Activated naive CD4-positive, alpha-beta T cell treated with Interleukin-2 at 50 U/mL for 16 hours (primary cell): ENCODE results near the gene SF3A2.

ENCODE experiments used
- DNase-seq: peaks from one replicate; pipeline ENCODE4 v3.0.0-alpha.2; 2020

Gene SF3A2

DNA sequence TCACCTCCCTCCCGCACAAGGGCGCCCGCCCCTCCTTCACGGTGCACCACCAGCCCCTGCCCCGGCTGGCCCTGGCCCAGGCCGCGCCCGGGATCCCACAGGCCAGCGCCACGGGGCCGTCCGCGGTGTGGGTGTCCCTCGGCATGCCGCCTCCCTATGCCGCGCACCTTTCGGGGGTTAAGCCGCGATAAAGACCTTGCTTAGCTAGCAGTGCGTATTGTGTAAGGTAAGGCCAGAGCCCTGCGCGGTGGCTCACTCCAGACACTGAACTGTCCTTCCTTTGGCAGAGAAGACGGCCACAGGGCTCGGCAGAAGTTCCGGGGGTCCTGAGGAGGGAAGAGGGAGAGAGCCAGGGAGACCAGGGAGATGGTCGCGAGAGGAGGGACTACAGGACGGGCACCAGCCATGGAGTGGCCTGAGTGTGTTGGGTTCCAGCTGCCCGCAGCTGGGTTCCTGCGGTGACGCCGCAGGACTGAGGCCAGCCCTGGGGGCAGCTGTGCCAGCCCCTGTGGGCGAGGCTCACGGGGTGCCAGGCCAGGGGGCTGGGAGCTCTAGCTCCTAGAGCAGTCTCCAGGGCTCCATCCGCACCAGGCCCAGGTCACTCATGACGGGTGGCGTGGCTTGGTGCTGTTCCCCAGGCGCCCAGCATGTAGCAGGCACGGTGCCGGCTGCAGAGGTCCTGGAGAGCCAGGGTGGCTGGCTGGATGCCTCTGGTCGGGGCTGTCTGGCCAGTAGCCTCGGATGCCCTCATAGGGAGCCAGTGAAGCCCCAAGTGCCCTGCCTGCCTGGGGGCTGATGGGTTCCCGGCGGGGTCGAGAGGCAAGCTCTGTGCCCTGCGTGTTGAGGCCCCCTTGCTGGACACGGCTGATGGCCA is 8.2 kb upstream of the SF3A2 start:
- no peak for DNase-seq

DNA sequence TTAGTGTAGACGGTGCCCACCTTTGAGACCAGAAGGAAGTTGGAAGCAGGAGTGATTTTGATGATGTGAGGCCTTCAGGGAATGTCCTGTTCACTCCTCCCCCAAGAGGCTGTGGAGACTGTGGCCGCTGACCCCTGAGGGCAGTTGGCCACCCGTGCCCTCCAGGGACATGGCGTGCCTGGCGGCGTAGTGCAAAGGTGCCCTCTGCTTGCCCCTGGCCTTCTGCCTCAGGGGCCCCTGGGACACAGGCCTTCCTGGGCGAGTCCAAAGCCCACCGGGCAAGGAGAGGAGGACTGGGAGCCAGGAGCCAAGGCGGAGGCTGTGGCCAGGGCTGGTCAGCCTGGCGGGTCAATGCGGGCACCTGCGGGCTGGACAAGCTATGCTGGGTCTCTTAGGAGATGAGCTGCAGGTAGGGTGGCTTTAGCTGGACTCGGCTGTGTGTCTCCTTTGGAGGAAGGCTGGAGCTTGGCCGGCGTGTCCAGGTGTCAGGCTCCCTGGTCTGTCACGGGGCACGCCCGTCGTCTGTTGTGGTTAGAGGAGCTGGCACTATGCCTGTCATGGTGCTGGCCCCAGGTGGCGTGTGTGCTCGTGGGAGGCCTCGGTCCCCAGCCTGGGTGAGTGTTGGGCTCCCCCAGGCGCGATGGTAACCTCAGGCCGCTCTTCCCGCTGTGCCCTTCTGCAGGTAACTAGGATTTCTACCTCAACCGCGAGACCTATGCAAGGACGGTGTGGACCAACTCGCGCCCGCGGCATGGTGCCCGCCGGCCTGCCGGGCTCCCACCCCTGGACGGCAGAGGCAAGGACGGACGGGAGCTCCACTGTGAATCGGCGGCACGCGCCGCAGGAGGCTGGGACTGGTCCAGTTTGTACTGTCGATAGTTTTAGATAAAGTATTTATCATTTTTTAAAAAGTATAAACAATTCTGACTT is 7.3 kb upstream of the SF3A2 start:
- no peak for DNase-seq

DNA sequence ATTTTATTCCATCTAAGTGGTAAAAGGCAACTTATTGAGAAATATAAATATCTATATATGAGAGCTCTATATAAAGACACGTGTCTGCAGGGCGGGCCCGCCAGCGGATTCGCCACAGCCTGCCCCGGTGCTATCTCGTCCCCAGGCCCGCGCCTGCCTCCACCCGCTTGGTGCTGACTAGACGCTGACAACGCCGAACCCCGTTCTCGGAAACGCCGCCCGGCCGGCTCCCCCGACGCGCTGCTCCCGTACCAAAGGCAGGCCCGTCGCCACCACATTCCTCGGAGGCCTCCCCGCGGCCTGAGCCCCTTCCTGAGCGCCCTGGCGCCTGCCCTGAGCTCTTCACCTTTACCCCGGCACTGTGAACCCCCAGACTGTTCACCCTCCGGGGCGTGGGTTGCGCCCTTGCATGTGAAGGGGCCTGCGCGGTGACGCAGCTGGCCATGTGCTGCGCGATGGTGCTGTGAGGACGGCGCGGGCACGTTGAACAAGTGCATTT is 6.5 kb upstream of the SF3A2 start:
- no peak for DNase-seq

DNA sequence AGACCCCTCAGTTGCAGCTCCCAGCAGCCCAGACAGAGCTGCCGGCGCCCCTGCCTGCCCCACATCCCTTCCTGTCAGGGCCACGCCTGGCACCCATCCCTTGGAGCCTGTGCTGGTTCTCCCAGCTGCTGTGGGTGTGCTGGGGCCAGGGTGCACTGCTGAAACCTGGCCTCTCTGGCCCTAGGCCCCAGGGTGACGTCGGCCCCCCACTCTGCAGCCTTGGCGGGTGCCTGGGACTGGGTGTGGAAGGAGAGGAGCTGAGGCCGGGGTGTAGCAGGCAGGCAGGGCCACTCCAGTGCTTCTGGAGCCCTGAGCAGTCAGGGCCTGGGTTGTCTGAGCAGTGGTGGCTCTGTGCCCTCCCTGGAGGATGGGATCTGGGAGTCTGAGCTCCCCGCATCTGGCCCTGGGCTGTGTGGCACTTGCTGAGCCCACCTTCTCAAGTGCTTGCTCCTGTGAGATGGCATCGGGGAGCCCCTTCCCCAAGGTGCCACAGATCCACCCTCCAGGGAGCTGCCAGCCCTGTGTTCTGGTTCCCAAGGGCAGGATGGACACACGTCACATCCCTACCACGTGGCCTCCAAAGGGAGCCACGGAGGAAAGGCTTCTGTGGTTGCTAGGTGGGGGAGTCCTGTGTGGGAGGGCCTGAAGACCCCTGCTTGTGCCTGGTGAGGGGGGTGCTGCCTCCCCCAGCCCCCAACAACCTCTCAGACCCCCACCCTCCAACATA is 5.7 kb upstream of the SF3A2 start:
- no peak for DNase-seq

DNA sequence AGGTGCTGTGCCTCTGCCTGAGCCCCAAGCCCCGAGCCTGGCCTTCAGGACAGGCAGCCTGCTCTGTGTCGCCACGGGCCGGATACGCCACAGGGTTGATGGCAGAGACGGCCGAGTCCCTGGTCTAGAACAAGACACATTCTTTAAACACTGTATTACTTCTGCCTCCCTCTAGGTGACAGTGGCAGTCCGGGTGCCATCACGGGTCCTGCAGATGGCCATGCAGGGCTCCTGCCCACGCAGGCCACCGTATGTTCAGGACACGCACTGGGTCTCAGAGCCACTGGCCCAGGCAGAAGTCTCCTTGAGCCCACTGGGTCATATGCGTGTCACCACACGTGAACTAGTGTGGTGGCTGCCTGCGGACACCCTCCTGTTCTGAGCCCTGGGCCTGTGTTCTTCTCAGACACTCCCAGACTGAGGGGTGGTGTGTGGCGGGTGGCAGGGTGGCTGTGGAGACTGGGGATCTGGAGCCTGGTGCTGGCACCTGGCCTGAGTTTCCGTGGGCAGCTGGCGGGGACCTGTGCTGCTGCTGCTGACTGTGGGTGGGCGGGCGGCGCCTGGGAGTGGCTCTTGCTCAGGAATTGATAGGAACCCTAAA is 4.9 kb upstream of the SF3A2 start:
- DNase-seq = no peak

DNA sequence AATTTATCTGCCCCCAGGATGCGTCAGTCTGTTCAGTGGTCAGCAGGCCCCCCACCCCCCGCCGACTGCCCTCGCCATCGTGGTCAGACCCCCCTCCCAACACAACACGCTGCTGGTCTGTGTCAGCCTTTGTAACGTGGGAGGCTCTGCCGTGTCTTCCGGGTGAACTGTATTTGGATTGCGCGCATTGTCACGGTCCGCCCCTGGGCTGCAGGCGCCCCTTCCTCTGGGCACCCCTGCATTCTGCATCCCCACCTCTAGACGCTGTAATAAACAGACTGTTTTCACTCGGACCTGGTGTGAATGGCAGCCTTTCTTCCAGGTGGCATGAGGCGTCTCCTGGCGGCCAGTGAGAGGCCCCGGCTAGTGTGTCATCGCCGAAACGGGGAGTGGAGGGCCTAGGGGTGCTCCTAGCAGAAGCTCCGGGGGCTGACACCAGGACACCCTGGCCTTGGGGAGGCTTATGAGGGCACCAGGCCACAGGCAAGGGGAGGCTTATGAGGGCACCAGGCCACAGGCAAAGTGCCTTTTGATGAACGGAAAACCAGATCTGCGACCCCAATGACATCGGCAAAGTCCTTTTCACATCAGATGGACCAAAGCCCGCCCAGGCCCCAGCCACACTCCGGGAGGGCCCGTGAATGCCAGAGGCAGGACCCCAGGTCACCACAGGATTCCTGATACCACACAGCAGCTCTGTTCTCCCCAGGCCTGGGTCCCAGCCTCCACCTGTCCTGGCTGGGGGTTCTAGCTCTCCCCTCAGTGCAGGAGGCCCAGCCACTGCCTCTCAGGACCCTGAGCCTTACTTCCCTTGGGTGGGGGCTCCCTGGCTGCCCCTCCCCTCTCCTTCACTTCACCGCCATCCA is 4.1 kb upstream of the SF3A2 start:
- DNase-seq = no peak

DNA sequence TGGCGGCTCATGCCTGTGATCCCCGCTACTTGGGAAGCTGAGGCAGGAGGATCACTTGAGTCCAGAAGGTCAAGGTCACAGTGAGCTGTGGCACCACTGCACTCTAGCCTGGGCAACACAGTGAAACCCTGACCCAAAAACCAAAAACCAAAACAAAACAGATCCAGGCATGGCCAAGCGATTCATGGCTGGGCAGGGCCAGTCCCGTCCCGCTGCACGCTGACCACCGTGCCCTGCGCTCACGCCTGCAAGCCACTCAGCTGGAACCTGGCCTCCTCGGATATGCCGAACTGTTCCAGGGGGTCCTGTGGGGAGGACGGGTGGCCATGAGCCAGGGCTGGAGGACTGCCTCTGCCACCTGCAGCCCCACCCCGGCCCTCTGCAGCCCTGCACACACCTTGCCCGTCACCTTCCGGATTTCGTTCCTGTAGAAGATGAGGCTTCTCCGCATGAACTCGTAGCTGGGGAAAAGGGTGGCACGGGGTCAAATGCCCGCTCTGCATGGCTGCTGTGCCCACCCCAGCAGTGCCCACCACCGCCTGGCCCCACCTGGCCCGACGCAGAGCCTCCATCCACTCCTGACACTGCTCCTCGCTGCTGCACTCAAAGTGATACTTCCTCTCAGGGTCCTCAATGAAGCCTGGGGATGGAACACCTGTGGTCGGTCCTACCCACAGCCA is 2.9 kb upstream of the SF3A2 start:
- DNase-seq = no peak

DNA sequence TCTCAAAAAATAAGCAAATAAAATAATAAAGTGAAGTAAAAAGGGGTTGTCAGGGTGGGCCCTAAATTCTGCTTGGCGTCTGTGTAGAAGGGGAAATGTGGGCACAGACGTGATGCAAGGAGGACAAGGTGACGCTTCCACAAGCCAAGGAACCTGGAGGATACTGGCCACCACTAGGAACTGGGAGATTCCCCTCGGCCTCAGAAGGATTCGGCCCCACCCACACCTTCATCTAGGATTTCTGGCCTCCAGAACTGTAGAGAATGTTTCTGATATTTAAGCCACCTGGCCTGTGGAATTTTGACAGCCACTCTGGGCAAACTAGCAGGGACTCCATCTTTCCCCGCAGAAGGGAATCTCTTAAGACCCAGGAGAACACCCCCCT is 1.6 kb upstream of the SF3A2 start:
- DNase-seq = no peak

DNA sequence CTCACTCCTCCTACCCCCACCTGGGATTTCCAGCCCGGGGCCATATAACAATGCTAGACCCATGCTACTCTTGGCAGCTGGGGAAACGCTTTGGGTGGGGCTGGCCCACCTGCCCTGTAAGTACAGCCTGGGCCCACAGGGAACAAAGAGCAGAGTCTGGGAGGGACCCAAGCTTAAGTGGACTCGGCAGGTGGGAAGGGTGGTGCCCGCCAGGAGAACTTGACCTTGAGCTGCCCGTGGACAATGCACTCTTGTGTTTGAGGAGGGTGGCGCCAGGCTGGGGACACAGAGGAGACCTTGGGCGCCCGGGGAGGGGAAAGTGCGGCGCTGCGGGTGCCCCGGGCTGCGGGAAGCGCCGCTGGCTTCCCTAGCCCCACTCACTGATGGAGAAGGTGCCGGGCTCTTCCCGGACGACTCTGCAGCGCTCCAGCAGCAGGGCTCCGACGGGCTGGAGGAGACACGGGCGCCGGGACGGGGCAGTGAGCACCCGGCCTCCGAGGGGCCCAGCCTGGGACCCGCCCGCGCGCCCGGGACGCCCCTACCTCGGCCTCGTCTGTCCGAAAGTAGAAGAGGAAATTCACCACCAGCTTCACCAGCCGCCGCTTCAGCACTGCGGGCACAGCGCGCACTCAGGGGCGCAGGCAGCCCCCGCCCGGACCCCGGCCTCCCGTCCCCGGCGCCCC is 1.1 kb upstream of the SF3A2 start:
- DNase-seq = no peak

DNA sequence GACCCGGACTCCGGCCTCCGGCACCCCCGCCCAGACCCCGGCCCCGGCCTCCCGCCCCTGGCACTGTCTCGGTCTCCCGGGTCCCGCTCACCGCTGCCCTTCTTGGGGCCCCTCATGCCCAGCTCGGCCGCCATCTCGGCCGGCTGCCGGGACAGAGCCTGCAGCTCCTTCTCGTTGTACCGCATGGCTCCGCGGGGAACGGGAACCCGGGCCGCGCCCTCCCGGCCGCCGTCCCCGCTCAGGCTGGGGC is 635 bp upstream of the SF3A2 start:
- DNase-seq = no peak

DNA sequence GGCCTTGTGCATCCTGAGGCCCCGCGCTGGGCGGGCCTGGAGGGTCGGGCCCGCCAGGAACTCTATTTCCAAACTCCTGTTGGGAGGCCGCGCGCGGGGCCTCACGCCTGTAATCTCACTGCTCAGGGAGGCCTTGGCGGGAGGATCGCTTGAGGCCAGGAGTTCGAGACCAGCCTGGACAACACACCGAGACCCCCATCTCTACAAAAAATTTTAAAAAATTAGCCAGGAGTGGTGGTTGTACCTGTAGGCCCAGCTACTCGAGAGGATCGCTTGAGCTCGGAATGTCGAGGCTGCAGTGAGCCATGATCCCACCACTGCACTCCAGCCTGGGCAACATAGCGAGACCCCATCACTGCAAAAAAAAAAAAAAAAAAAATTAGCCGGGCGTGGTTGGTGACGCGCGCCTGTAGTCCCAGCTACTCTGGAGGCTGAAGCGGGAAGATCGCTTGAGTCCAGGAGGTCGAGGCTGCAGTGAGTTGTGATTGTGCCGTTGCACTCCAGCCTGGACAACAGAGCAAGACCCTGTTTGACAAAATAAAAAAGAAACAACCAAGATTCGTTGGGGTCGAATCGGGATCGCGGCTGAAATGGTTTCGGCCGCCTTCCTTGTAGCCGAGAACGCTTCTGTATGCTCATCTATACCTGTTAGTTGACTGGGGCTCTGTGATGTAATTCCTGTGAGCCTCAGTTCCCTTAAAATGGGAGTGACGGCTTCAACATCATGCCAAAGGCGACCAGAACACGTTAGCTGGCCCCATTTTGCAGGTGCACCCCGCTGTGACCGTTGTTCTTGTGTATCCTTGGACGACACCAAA is 636 bp downstream of the SF3A2 start:
- no peak for DNase-seq

DNA sequence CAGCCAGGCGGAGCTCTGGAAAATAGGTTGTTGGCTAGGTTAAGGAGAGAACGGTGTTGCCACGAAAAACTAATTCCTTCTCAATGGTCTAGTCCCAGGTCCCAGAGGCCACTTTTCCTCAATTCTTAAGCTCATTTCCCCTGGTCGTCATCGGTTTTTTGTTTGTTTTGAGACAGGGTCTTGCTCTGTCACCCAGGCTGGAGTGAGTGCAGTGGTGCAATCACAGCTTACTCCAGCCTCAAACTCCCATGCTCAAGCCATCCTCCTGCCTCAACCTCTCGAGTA is 1.2 kb downstream of the SF3A2 start:
- no peak for DNase-seq

DNA sequence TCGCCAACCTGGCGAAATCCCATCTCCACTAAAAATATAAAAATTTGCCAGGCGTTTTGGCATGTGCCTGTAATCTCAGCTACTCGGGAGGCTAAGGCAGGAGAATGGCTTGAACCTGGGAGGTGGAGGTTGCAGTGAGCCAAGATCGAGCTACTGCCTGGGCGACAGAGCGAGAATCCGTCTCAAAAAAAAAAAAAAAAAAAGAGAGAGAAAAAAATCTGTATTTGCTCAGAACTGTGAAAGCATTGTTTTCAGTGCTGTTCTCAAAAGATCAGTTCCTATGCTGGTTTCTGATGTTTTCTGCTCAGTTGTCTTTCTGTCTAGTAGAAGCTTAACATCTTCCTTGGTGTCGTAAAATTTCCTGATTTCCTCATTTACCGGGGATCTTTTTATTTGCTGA is 2.5 kb downstream of the SF3A2 start:
- no peak for DNase-seq

DNA sequence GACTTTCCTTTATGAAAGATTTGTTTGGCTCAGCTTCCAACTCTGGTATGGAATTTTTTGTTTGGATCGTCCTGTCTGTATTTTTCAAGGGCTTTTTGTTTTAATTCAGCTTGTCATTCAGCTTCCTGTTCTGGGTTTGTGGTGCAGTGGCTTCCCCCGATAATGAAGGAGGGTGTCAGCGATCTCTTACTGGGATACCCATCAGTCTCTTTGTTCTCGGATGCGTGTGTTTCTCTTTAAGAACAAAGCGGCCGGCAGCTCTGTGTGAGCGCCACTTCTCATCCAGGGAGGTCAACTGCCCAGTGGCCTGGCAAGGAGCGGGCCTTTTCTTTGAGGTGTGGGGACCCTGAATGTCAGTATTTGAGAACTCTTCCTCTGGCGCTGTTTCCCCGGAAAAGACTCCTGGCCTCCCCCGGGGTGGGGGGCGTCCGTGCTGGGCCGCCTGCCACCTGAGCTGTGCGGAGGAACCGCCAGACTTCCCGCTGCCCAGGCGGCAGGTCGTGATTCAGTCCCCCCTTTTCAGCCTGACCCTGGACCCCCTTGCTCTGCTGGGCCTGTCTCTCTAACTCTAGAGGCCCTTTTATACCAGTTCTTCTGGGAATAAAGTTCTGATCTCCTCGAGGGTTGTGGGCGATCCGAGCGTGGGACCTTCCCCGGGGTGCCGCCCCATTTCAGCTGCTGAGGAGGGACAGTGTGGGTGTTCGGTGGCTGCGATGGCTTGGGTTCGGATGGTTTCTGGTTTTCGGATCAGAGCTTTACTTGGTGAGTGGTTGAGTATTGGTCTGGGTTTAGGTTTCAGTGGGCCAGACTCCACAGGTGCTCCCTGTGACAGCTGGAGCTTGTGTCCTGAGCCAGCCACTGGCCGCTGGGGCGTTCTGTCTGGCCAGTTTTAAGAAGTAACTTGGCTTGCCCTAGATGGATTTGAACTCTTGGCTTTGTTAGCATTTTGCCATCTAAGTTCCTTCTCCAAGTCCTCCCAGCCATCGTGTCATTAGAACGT is 3.4 kb downstream of the SF3A2 start:
- DNase-seq = no peak

DNA sequence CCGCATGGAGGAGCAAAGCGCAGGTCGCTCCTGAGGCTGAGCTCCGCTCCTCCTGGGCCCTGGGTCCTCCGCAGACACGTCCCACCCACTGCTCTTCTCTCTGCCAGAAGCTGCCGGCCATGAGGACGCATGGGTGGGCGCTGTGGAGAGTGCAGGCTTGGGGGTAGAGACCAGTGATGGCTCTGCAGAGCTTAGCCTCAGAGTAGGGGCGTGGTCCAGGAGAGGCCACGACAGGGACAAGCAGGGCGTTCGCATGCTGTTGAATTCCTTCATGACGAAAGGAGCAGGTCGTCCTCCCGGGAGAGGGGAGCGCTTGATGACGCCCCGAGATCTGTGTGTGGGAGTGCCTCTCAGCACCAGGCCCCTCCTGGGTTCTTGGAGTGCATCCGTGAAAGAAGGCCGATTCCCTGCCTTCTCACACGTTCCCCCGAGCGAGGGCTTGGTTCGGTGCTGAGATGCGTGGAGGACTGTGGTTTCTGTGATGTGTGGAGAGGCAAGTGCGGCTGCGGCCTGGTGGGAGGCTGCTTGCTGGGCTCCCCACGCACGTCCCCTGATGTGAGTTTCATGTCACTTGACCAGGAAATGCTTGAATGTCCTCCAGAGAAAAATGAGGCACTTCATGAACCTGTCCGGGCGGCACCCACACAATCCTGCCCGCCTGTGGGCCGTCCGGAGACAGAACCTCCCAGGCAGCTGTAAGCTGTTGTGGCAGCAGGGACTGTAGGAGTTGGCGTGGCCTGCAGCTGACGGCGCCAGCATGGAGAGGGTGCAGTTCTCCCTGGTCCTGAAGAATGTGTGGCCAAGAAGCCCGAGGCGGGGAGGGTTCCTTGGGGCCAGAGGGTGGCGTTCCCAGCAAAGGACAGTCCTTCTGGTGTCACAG is 4.5 kb downstream of the SF3A2 start:
- no peak for DNase-seq

DNA sequence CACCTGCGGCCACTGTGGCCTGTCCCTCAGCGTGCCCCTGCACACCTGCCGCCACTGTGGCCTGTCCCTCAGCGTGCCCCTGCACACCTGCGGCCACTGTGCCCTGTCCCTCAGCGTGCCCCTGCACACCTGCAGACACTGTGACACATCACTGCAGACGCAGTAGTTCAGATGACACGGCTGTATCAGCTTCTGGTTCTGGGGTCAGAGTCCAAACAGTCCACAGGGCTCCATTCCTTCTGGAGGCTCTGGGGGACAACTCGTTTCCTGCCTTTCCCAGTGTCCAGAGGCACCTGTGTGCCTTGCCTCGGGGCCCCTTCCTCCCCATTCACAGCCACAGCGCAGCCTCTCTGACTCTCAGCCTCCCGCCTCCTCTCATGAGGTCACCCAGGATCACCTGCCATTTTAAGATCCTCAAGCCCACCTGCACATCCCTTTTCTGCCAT is 5.5 kb downstream of the SF3A2 start:
- no peak for DNase-seq

DNA sequence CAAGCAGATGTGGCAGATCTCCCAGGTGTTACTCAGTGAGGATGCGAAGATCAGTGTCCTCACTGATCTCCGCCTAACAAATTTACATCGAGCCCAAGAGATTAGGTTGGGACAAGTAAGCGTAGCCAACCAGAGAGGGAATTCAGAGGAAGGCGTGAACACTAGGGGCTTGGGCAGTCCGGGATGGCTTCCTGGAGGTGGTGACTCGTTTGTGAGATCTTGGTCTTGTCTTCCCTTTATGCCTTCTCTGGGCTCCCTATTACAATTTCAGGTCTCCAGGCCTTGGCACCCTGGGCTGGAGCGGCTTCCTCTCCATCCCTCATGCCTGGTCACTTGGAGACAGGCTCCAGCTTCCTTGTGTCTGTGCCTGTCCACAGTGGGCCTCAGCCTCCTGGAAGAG is 6.2 kb downstream of the SF3A2 start:
- no peak for DNase-seq
